NCI-H774 (cell line): Measurements from ENCODE around the gene EIF4E.
"Not testable (repeated sequence)": the region's sequence is repeated elsewhere in the genome, so short reads cannot be mapped to it uniquely, and the experiment has no call there.

ENCODE experiments used
- DNase-seq: peaks from one replicate; lab custom pipeline; 2025; lab: John Stamatoyannopoulos, UW

Gene EIF4E, protein sequence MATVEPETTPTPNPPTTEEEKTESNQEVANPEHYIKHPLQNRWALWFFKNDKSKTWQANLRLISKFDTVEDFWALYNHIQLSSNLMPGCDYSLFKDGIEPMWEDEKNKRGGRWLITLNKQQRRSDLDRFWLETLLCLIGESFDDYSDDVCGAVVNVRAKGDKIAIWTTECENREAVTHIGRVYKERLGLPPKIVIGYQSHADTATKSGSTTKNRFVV

GRCh38 chr4:98928505-98929340 lies at the start of gene EIF4E:
Gene EIF4E, minus strand, starts transcription at chr4:98929133. Its CDS starts 21 bp downstream, at chr4:98929112.
- peak; percentile 91 for DNase-seq

DNA sequence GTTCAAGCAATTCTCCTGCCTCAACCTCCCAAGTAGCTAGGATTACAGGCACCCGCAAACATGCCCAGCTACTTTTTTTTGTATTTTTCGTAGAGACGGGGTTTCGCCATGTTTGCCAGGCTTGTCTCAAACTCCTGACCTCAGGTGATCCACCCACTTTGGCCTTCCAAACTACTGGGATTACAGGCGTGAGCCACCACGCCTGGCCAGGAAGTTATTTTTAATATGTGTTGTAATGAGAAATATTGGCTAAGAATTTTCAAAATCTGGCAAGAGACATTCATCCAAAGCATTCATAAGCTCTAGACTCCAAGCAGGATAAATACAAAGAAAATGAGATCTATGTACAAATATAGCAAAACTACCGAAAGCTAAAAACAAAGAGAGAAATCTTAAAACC lies 48.6 kb upstream of the EIF4E start:
- DNase-seq: no peak

DNA sequence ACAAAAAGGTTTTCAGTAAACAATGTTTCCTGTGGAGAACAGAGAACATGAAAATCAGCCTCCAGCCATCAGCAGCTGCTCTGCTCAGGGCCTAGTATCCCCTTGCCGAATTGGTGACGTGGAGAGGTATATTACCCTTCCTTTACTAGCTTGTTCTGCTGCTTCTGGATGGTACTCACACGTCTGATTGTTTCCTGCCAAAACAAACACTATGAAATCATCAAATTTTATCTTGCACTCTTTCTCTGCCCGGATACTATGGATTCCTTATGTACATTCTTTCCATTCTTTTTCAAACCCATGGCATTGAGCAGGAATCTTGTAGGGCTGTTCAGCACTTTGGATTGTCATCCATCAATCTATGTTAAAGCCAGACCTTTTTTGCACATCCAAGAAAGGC lies 47.8 kb upstream of the EIF4E start:
- no peak for DNase-seq

- no peak for DNase-seq
Observed at GRCh38 chr4:98969878-98970785, 41.2 kb upstream of the EIF4E start.

DNA sequence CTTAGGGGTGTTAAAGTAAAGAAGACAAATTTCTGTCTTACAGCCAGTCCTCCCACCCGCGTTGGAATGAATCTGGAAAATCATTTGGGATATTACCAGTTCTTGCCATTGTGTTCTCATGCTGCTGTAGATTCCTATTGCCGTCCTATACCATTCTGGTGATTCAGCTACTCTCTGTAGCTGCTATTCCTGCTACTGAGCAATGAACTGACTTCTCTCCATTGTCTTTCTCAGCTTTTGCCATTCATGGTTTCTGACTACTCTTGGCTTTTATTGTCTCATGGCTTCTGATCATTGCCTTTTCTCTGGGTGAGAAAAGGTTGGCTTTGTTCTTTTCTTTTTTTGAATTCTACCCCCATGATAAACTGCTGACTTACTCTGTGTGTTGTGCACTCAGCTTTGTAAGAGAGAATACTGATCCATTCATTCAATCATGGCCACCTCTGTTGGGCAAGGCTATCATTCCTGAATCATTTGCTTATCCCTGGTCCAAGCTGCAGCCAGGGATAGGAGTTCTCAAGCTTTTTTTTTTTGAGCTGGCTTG lies 38.9 kb upstream of the EIF4E start:
- DNase-seq: no peak

DNA sequence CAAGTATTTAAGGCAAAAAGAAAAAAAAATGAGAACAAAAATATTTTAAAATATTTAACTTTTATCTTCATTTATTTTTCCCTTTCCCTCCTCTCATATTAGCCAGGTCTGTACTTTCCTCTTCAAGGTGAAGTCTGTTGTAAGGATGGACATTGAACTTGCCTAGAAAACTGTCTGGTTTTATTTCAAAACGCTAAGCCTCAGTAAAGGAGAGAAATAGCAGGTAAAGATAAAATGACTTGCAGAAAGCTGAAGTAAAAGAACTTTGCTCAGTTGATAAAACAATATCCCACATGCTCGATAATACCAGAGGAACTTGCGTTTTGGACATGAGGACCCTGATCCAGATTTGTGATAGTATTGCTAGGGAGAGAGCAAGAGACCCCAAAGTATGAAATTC lies 38.0 kb upstream of the EIF4E start:
- DNase-seq: no peak

DNA sequence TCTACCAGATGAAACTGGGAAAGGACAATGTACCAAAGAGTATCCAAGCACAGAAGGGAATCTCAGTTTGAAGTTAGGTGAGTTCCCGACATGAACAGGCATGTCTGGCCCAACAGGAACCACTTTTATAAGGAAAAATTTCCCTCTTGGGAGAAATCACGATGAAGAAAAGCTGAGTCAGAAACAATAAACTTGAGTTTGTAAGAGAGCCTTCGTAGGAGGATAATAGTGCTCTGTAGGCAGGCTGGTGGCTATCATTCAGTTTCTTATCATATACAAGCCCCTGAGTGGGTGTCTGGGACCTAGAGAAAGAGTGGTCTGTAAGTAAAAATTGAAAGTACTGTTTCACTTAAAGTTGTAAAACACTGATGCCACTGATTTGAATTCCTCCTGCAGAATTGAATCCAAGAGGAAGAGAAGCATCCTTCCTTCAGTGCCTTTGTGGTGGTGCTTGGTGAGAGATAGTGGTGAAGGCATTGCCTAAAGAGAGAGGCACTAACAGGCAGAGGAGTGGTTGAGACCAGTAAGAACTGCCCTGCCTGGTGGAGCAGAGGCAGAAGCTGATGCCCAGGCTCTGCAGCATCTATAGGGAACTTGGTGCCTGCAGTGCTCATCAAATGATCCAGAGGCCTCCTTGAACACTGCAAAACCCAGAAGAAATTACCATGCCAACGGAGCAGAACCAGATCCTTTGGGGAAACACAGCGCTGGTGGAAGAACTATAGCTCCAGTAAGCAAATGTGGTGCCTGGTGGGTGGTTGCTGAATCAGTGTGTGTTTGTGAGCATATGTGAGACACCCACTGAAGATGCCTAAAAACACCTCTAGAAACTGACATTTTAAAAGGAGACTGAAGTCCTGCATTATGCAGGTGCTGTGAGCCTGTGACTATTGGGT lies 34.9 kb upstream of the EIF4E start:
- DNase-seq: no peak

DNA sequence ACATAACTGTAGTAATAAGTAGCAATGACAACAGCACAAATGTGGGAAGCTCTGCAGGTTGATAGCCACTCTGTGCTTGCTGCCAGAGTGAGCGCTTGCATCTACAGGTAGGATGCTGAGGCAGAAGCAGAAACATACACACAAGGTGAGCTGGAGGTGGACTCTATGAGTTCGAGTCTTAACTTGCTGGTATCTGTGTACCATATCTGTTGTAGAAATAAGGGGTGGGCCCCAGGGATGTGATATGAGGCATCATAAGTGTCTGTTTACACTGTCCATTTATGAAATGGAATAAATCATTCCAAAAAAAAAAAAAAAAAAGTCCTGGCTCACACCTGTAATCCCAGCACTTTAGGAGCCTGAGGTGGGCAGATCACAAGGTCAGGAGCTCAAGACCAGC lies 32.8 kb upstream of the EIF4E start:
- no peak for DNase-seq

DNA sequence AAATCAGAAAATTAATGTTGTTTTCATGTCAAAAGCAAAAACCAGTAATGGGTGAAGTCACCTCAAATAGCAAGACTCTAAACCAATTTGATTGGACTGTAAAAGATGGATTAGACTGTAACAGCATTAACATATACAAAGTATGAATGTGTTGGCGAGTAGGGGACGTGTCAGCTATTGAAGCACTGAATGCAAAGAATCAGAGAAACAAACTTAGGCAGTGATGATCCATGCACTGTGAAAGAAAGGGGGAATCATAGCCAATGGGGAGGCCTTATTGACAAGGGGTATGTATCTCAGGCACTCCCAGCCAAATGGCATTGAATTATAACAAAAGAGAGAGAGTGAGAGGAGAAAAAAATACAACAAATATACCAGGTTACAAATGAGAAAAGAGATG lies 30.5 kb upstream of the EIF4E start:
- no peak for DNase-seq

DNA sequence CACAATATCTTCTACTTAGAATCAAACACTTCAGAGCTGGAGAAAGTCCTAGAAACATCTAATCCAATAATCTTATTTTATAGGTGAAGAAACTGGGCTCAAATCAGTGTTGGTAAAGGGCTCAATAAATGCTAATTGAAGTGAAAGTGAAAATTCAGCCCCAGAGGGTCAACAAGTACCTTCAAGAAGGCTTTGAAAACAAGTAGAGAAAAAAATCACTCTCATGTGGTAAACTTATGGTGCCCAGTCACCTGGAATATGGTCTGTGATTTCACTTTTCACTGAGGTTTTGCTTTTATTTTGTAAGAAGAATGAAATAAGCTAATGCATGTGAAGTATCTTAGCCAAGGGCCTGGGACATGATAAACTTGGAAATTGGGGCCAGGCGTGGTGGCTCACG lies 29.1 kb upstream of the EIF4E start:
- DNase-seq: no peak

GRCh38 chr4:98955229-98955628 lies 26.3 kb upstream of the EIF4E start:
- DNase-seq: no peak

DNA sequence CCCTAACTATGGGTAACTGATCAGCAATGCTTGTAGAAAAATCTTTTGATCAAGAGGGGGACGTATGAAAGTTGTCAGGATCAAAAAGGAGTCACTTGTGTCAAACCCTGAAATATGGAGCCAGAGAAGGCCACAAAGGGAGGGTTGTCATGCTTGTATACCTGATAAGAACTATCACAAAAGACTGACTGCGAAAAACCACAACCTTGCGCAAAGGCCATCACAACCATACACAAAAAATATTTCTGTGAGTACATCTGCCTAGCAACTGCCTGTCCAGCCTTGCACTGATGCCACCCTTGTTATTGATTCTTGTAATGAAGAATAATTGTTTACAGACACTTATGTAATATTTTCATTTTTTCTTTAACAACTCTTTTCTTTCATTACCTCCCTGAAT lies 22.8 kb upstream of the EIF4E start:
- DNase-seq: no peak

GRCh38 chr4:98950925-98951324 lies 22.0 kb upstream of the EIF4E start:
- no peak for DNase-seq

- DNase-seq: no peak
Observed at GRCh38 chr4:98946359-98946758, 17.4 kb upstream of the EIF4E start.

GRCh38 chr4:98945297-98945850 lies 16.4 kb upstream of the EIF4E start:
- DNase-seq: no peak

- DNase-seq: no peak
Observed at GRCh38 chr4:98939892-98940298, 11.0 kb upstream of the EIF4E start.

- no peak for DNase-seq
Observed at GRCh38 chr4:98939438-98939837, 10.5 kb upstream of the EIF4E start.

- no peak for DNase-seq
Observed at GRCh38 chr4:98937986-98938720, 9.2 kb upstream of the EIF4E start.

DNA sequence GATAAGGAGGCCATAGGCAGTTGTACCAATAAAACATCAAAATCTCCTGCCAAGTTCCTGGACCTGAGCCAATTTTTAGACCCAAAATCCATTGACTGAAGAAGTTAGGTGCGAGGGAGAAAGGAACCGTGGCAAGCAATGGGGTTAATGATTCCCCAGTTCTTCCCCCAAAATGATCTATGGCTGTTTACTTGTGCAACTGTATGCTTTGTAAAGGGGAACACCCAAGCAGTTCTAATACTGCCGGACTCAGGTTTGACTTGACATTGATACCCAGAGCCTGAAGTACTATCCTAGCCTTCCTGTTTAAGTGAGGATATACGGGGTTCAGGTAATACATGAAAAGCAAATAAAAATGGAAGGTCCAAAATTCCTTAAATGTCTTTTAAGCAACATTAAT lies 6.7 kb upstream of the EIF4E start:
- no peak for DNase-seq

- DNase-seq: not testable (repeated sequence)
Observed at GRCh38 chr4:98934851-98935250, 5.9 kb upstream of the EIF4E start.
